Inflammatory macrophage treated with lipopolysaccharide for 1 hour (primary cell): ENCODE data around the gene DNAJB7.
"Not testable (repeated sequence)": the region's sequence is repeated elsewhere in the genome, so short reads cannot be mapped to it uniquely, and the experiment has no call there.

Experiments used
- DNase-seq, 2 donors: peaks; one replicate each; pipeline ENCODE4 v3.0.0-alpha.2; 2020 to 2022

The DNAJB7 gene

GRCh38 chr22:40862013-40862412 is at the start of gene DNAJB7:
Gene DNAJB7 (minus strand): TSS chr22:40862113. CDS start chr22:40861994, 119 bp downstream.
- DNase-seq = no peak

GRCh38 chr22:40908895-40909294 is 47.0 kb upstream of the DNAJB7 start:
- no peak for DNase-seq

GRCh38 chr22:40904101-40904500 is 42.2 kb upstream of the DNAJB7 start:
- no peak for DNase-seq

GRCh38 chr22:40898850-40899357 is 37.0 kb upstream of the DNAJB7 start:
- peak; percentile 56 to 79 for DNase-seq

- DNase-seq = no peak
Observed at GRCh38 chr22:40894417-40894816, 32.5 kb upstream of the DNAJB7 start.

GRCh38 chr22:40890881-40891280 is 29.0 kb upstream of the DNAJB7 start:
- DNase-seq = no peak

- DNase-seq = no peak
Observed at GRCh38 chr22:40889116-40889515, 27.2 kb upstream of the DNAJB7 start.

GRCh38 chr22:40878922-40879321 is 17.0 kb upstream of the DNAJB7 start:
- DNase-seq = peak; percentile 51 to 60

GRCh38 chr22:40877488-40877887 is 15.6 kb upstream of the DNAJB7 start:
- no peak for DNase-seq

GRCh38 chr22:40876907-40877306 is 15.0 kb upstream of the DNAJB7 start:
- no peak for DNase-seq

- DNase-seq = no peak
Observed at GRCh38 chr22:40875111-40875510, 13.2 kb upstream of the DNAJB7 start.

- no peak for DNase-seq
Observed at GRCh38 chr22:40874016-40874415, 12.1 kb upstream of the DNAJB7 start.

- not testable (repeated sequence) for DNase-seq
Observed at GRCh38 chr22:40868379-40868778, 6.5 kb upstream of the DNAJB7 start.

GRCh38 chr22:40867109-40867508 is 5.2 kb upstream of the DNAJB7 start:
- DNase-seq = no peak

- DNase-seq = peak in 1 of 2 donors; percentile 9
Observed at GRCh38 chr22:40862537-40862936, 624 bp upstream of the DNAJB7 start.

- peak; percentile 4 to 19 for DNase-seq
Observed at GRCh38 chr22:40857309-40857855, 4.5 kb downstream of the DNAJB7 start.

GRCh38 chr22:40856513-40857308 is 5.2 kb downstream of the DNAJB7 start, which contains the start of the genes ST13 and XPNPEP3:
Gene ST13 (minus strand): TSS chr22:40856639. CDS start chr22:40856540, 99 bp downstream.
Gene XPNPEP3 (plus strand): TSS chr22:40857148. CDS start chr22:40857182, 34 bp downstream.
- peak; percentile 96 to 97 for DNase-seq

GRCh38 chr22:40855979-40856512 is 5.9 kb downstream of the DNAJB7 start:
- DNase-seq = peak; percentile 29 to 44

GRCh38 chr22:40855071-40855978 is 6.6 kb downstream of the DNAJB7 start:
- peak; percentile 87 for DNase-seq

- DNase-seq = no peak
Observed at GRCh38 chr22:40853961-40854360, 8.0 kb downstream of the DNAJB7 start.

GRCh38 chr22:40853333-40853732 is 8.6 kb downstream of the DNAJB7 start:
- DNase-seq = no peak

- DNase-seq = not testable (repeated sequence)
Observed at GRCh38 chr22:40845816-40846215, 16.1 kb downstream of the DNAJB7 start.

GRCh38 chr22:40844951-40845350 is 17.0 kb downstream of the DNAJB7 start:
- DNase-seq = no peak
